GM21737 (cell line): ENCODE measurements around the gene KCNMB3.
"Not testable (repeated sequence)": the region's sequence is repeated elsewhere in the genome, so short reads cannot be mapped to it uniquely, and the experiment has no call there.

ENCODE experiments used
- ATAC-seq: cut with Tn5 transposase; IDR thresholded peaks from one replicate; pipeline ENCODE4 v1.9.1; 2021; ENCODE audit warnings: mild to moderate bottlenecking, moderate library complexity; ENCODE audit not compliant: unreplicated experiment

Gene KCNMB3, protein sequence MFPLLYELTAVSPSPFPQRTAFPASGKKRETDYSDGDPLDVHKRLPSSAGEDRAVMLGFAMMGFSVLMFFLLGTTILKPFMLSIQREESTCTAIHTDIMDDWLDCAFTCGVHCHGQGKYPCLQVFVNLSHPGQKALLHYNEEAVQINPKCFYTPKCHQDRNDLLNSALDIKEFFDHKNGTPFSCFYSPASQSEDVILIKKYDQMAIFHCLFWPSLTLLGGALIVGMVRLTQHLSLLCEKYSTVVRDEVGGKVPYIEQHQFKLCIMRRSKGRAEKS

DNA sequence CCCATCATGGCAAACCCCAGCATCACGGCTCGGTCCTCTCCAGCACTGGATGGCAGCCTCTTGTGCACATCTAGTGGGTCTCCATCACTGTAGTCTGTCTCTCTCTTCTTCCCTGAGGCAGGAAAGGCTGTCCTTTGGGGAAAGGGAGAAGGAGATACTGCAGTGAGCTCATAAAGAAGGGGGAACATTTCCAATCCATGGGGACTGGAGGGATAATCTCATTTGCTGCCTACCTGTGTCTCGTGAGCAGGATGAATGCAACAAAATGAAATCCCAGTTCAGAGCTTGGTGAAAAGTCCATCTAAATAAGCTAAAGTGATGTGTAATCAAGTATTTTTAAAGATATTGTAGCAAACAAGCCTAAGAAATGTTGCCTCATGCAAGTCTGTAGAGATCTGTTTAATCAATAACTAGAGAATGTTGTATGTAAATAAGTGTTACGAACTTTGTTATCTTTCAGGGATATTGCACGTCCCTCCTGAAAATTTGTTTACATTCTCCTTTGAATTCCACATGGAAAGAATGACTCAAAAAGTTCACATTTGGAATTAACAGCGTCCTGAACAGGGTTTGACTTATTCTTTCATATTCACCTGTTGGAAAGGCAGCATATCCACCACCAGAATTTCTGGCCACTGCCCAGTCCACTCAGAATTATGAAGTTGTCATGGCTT lies at the start of gene KCNMB3:
KCNMB3 (minus strand) TSS at position 312 of the 674 bp plus-strand sequence; CDS start at position 188, 124 bp downstream.
- no peak for ATAC-seq

GRCh38 chr3:179299999-179300613 lies 49.2 kb upstream of the KCNMB3 start:
- no peak for ATAC-seq

DNA sequence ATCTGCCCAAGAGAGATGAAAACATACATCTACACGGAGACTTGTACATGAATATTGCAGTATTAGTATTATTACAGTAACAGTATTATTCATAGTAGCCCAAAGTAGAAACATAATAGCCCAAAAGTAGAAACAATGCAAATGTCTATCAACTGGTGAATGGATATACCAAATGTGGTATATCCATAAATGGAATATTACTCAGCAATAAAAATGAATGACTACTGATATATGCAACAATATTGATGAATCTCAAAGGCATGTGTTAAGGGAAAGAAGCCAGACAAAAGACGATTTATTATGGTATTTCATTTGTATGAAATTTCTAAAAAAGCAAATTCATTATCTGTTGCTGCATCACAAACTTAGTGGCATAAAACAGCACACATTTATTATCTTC lies 48.4 kb upstream of the KCNMB3 start:
- ATAC-seq, result no peak

- no peak for ATAC-seq
Measured at GRCh38 chr3:179297971-179298725, 47.2 kb upstream of the KCNMB3 start.

DNA sequence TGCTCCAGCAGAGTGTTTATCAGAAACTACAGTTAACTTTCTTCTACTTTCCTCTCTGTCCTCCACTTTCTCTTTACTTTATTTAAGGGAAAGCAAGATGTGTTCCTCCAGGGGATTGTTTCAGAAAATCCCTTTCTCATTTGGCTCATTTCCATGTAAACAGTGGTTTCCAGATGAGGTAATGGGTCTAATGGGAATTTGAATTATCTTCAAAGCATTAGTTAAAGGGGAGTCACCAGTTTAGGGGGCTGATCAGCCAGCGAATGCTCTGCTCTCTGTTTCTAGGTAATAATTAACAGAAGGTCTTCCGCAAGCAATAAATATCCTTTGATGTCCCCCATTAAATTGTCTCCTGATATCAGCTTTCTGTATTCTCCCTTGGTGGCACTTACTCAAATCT lies 41.5 kb upstream of the KCNMB3 start:
- no peak for ATAC-seq

GRCh38 chr3:179289295-179289694 lies 38.4 kb upstream of the KCNMB3 start:
- no peak for ATAC-seq

- no peak for ATAC-seq
Measured at GRCh38 chr3:179288845-179289244, 37.9 kb upstream of the KCNMB3 start.

GRCh38 chr3:179286331-179286730 lies 35.4 kb upstream of the KCNMB3 start:
- no peak for ATAC-seq

DNA sequence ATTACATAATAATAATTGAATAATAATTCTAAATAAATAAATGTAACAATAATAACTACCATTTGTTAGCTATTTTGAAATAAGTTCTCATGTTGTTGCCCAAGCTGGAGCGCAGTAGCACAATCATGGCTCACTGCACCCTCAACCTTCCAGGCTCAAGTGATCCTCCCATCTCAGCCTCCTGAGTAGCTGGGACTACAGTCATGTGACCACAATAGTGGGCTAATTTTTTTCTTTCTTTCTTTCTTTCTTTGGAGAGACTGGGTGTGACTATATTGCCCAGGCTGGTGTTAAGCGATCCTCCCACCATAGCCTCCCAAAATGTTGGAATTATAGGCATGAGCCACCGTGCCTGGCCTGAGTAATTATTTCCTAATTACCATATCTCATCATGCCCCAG lies 30.9 kb upstream of the KCNMB3 start:
- no peak for ATAC-seq

- no peak for ATAC-seq
Measured at GRCh38 chr3:179279837-179280236, 28.9 kb upstream of the KCNMB3 start.

DNA sequence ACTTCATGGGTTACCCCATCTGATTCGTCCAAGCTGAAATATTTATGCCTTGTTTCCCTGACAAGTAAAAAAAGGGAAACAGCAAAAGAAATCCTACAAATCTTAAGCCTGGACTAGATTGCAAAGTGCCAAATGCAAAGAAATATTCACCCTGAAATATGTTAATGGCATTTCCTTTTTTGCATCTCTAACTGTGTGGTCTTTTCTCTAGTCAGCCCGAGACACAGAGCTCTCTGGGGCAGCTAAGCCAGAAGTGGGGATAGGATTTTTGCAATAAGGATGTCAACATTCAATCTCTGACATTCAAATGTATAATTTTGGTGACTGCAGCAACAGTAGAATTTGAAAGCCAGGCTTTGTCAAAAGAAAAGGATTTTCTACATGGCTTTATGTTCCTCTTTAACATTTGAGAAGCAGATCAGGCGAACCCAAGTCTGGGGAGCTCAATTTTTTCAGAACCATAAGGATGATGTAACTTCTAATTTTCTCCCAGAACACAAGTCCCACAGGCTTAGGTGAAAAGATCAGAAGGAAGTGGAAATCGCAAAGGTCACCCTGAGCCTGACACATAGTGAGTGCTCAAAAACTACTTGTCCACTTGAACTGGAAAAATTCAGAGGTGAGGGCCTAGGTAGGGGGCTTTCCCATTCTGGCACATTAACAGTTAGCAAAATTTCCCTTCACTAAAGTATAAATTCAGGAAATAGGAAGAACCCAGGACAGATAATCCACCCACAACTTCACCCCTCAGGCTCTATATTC lies 28.2 kb upstream of the KCNMB3 start:
- no peak for ATAC-seq

- no peak for ATAC-seq
Measured at GRCh38 chr3:179278151-179278550, 27.2 kb upstream of the KCNMB3 start.

- no peak for ATAC-seq
Measured at GRCh38 chr3:179276743-179277142, 25.8 kb upstream of the KCNMB3 start.

DNA sequence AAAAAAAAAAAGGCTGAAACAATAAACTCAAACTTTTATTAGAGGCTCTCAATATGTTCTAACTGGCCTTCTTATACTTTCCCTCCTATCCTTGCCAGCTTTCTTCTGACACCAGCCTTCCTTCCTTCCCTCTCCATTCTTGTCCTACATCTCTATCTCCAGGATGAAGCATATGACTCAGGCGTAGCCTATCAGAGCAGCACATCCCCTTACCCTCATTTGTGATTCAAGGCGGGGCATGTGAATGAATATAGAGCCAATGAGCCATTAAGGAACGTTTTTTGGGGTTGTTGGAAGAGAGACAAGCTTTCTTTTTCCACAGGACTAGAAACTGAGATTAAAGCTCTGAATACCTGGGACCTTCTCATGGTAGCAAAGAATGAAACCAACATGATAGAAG lies 25.1 kb upstream of the KCNMB3 start:
- ATAC-seq, result no peak

GRCh38 chr3:179274434-179274833 lies 23.5 kb upstream of the KCNMB3 start:
- ATAC-seq, result not testable (repeated sequence)

DNA sequence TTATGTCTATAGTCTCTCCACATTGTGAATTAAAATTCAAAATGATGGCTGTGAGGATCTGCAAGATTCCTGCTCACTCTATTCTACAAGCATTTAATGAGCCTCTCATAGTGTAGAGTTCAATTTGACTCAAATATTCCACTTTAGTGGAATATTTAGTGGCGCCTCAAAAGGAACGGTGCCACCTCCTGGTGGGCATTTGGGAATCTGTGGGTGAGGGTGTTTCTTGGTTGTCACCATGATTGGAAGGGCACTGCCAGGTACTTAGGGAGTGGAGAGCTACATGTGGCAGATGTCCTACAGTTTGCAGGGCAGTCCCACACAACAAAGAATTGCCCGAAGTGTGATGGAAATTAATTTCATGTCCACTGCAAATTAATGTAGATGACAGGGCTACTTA lies 21.5 kb upstream of the KCNMB3 start:
- ATAC-seq, result no peak

DNA sequence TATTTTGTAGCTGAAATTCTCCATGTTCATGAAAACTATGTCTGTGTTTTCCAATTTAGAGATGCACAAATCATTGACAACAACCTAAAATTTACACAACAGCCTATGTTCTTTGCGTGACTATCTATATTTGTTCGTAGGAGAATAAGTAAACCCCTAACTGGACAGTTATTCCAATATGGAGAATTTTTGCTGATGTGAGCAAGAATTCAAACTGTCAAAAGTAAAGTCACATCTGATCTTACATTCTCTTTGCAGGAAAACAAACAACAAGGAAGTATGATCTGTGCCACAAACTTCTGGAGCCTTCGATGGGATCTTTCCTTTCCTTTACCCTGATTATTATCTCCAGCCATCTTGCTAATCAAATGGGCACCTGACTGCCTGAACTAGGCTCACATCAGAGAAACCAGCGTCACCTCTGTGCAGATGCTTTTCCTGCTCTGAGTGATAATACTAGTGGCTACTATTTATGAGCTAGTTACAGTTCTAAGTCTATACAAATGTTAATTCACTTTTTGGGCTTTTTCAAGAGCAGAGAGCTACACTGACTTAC lies 18.3 kb upstream of the KCNMB3 start:
- no peak for ATAC-seq

GRCh38 chr3:179268400-179269051 lies 17.6 kb upstream of the KCNMB3 start:
- ATAC-seq, result no peak

DNA sequence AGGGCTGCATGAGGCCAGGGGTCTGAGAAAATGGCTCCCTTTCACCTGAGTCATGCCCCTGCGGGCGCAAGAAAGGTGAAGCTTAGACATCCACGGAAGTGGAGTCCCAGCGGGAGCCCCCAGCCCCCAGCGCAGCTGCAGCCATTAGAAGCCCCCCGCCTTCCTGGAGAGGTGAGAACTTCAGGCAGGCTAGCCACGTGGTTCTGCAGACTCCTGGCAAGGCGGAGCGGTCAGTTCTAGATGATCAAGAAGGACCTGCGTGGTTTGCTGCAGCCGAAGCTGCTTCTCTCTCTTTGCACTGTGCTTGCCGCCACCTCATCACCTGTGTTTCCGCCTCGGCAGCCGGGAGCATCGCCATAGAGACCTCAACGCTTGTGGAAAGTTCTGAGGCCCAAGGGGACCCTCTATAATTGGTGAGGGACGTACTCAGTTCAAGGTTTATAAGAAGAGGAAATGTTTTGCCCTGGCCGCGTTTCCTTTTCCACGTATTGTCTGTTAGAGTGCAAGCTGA lies 15.8 kb upstream of the KCNMB3 start:
- no peak for ATAC-seq

DNA sequence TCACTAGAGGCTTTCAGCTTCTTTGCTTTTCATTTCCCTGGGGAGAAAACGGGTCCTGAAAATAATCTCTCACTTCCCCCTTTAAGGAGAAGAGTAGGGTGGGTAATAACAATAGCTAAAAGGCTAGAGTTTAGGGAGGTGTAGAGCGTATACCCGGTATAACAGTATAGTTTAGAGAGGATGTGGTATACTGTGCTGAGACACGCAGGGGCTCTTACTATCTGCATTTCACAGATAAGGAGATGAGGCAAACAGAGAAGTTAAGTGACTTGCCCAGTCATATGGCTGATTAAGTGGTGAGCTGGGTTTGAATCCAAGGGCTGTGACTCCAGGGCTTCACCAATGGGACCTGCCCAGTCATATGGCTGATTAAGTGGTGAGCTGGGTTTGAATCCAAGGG lies 15.0 kb upstream of the KCNMB3 start:
- ATAC-seq, result peak; percentile 60
